ENCODE measurements around the gene SLC17A7.

The SLC17A7 gene

GRCh38 chr19:49427339-49427738 lies 14.0 kb downstream of the SLC17A7 start:
- no peak for DNase-seq

- peak; percentile 51 to 56 for DNase-seq
These were observed 15.3 kb downstream of the SLC17A7 start for GRCh38 chr19:49425922-49426592.

- DNase-seq, result no peak
These were observed 16.1 kb downstream of the SLC17A7 start, which contains the start of gene GFY for GRCh38 chr19:49425178-49425577. Gene GFY (plus strand): TSS chr19:49425388. CDS start chr19:49426431, 1,043 bp downstream.

- DNase-seq, result no peak
These were observed 17.4 kb downstream of the SLC17A7 start for GRCh38 chr19:49423985-49424303.

GRCh38 chr19:49423071-49423984 lies 18.0 kb downstream of the SLC17A7 start, which contains the start of gene PTH2:
Gene PTH2 (minus strand): TSS chr19:49423441. CDS start chr19:49423339, 102 bp downstream.
- DNase-seq, result no peak

- DNase-seq, result peak; percentile 60 to 64
These were observed 18.8 kb downstream of the SLC17A7 start for GRCh38 chr19:49422407-49423070.

GRCh38 chr19:49421878-49422202 lies 19.5 kb downstream of the SLC17A7 start:
- DNase-seq, result no peak

- DNase-seq, result peak; percentile 63 to 67
These were observed 20.1 kb downstream of the SLC17A7 start for GRCh38 chr19:49421039-49421877.

- DNase-seq, result no peak
These were observed 21.1 kb downstream of the SLC17A7 start for GRCh38 chr19:49420227-49420626.

- DNase-seq, result no peak
These were observed 22.2 kb downstream of the SLC17A7 start for GRCh38 chr19:49419173-49419572.

GRCh38 chr19:49418511-49418910 lies 22.8 kb downstream of the SLC17A7 start:
- no peak for DNase-seq

- no peak for DNase-seq
These were observed 24.2 kb downstream of the SLC17A7 start for GRCh38 chr19:49417088-49417487.

- DNase-seq, result no peak
These were observed 25.5 kb downstream of the SLC17A7 start for GRCh38 chr19:49415810-49416200.

- no peak for DNase-seq
These were observed 26.1 kb downstream of the SLC17A7 start for GRCh38 chr19:49415102-49415809.

- DNase-seq, result no peak
These were observed 27.1 kb downstream of the SLC17A7 start for GRCh38 chr19:49414256-49414655.

- DNase-seq, result no peak
These were observed 28.0 kb downstream of the SLC17A7 start for GRCh38 chr19:49413348-49413747.

- DNase-seq, result no peak
These were observed 29.5 kb downstream of the SLC17A7 start for GRCh38 chr19:49411681-49412326.

- DNase-seq, result peak in 1 of 2 experiments; percentile 35
These were observed 31.8 kb downstream of the SLC17A7 start for GRCh38 chr19:49409441-49410029.

GRCh38 chr19:49408816-49409440 lies 32.4 kb downstream of the SLC17A7 start:
- no peak for DNase-seq

- no peak for DNase-seq
These were observed 33.8 kb downstream of the SLC17A7 start for GRCh38 chr19:49407482-49408015.

Measured in activated CD4-positive, alpha-beta T cell treated with anti-CD3 and anti-CD28 coated beads, Interleukin-2, amount 50 U/mL, for 48 hours (primary cell).